ENCODE measurements around the gene ZDHHC14.

- TF ChIP-seq, protein P1, sequence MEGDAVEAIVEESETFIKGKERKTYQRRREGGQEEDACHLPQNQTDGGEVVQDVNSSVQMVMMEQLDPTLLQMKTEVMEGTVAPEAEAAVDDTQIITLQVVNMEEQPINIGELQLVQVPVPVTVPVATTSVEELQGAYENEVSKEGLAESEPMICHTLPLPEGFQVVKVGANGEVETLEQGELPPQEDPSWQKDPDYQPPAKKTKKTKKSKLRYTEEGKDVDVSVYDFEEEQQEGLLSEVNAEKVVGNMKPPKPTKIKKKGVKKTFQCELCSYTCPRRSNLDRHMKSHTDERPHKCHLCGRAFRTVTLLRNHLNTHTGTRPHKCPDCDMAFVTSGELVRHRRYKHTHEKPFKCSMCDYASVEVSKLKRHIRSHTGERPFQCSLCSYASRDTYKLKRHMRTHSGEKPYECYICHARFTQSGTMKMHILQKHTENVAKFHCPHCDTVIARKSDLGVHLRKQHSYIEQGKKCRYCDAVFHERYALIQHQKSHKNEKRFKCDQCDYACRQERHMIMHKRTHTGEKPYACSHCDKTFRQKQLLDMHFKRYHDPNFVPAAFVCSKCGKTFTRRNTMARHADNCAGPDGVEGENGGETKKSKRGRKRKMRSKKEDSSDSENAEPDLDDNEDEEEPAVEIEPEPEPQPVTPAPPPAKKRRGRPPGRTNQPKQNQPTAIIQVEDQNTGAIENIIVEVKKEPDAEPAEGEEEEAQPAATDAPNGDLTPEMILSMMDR (conservative IDR thresholded peaks at IDR 0.05; ENCODE audit: low read depth, low read length), result no peak
- no peak for TF ChIP-seq EZH2phosphoT487 (IDR thresholded peaks at IDR 0.05; ENCODE audit: borderline replicate concordance, low read length)
- no peak for TF ChIP-seq EZH2 (IDR thresholded peaks at IDR 0.05; ENCODE audit: low read length, unreplicated experiment)
These were observed 12.1 kb downstream of the ZDHHC14 start for GRCh38 chr6:157392927-157393668.

Data from PC-3 (cell line).